ENCODE measurements around the gene CFAP99.
"Not testable (repeated sequence)": the region's sequence is repeated elsewhere in the genome, so short reads cannot be mapped to it uniquely, and the experiment has no call there.

CFAP99 gene

GRCh38 chr4:2426711-2427275, 8.0 kb downstream of the CFAP99 start:
- Histone ChIP-seq H4K20me1 (ENCODE audit: insufficient read depth) (no peaks in the 10 kb centered on the region), H3K4me1 (ENCODE audit: low read depth, poor library complexity, severe bottlenecking) (no peaks in the 10 kb centered on the region), H3K9ac (no peak overlapping the region), H3K4me3 (IDR thresholded peaks at IDR 0.05; ENCODE audit: insufficient read depth, low read depth, low read length) (no peak overlapping the region), H3K4me2 (no peak overlapping the region), H3K27me3 (ENCODE audit: insufficient read depth, low read depth) (no peaks in the 10 kb centered on the region), H3K79me2 (ENCODE audit: insufficient read depth, low read depth) (no peaks in the 10 kb centered on the region), H2AFZ (ENCODE audit: low read depth) (no peak overlapping the region), H3K36me3 (ENCODE audit: insufficient read depth) (no peaks in the 10 kb centered on the region), H3K27ac (no peak overlapping the region)
- TF ChIP-seq CTCF (conservative IDR thresholded peaks at IDR 0.05; ENCODE audit: low read depth, low read length) = no peak

- no peaks in the 10 kb centered on the region for H3K27me3 ChIP-seq (ENCODE audit: insufficient read depth, low read depth)
- H3K27ac ChIP-seq = no peak overlapping the region
- no peak overlapping the region for H3K4me3 ChIP-seq (IDR thresholded peaks at IDR 0.05; ENCODE audit: insufficient read depth, low read depth, low read length)
- no peak overlapping the region for H3K4me2 ChIP-seq
- no peak for TF ChIP-seq CTCF (conservative IDR thresholded peaks at IDR 0.05; ENCODE audit: low read depth, low read length)
- H3K9ac ChIP-seq = no peak overlapping the region
- no peak overlapping the region for H2AFZ ChIP-seq (ENCODE audit: low read depth)
- no peaks in the 10 kb centered on the region for H3K4me1 ChIP-seq (ENCODE audit: low read depth, poor library complexity, severe bottlenecking)
- no peaks in the 10 kb centered on the region for H4K20me1 ChIP-seq (ENCODE audit: insufficient read depth)
- no peaks in the 10 kb centered on the region for H3K79me2 ChIP-seq (ENCODE audit: insufficient read depth, low read depth)
- H3K36me3 ChIP-seq (ENCODE audit: insufficient read depth) = no peaks in the 10 kb centered on the region
Measured at GRCh38 chr4:2427383-2428334, 8.9 kb downstream of the CFAP99 start.

- Histone ChIP-seq H3K27me3 (ENCODE audit: insufficient read depth, low read depth) (no peaks in the 10 kb centered on the region), H2AFZ (ENCODE audit: low read depth) (no peak overlapping the region), H3K27ac (no peak overlapping the region), H3K79me2 (ENCODE audit: insufficient read depth, low read depth) (no peaks in the 10 kb centered on the region), H3K36me3 (ENCODE audit: insufficient read depth) (no peaks in the 10 kb centered on the region), H3K4me2 (no peak overlapping the region), H3K9ac (no peak overlapping the region), H4K20me1 (ENCODE audit: insufficient read depth) (no peaks in the 10 kb centered on the region), H3K4me1 (ENCODE audit: low read depth, poor library complexity, severe bottlenecking) (no peaks in the 10 kb centered on the region), H3K4me3 (IDR thresholded peaks at IDR 0.05; ENCODE audit: insufficient read depth, low read depth, low read length) (no peak overlapping the region)
- TF ChIP-seq CTCF (conservative IDR thresholded peaks at IDR 0.05; ENCODE audit: low read depth, low read length) = no peak
Measured at GRCh38 chr4:2428496-2429213, 9.9 kb downstream of the CFAP99 start.

GRCh38 chr4:2429945-2430757, 11.4 kb downstream of the CFAP99 start:
- H3K4me1 ChIP-seq (ENCODE audit: low read depth, poor library complexity, severe bottlenecking) = not testable (repeated sequence)

More at GRCh38 chr4:2429945-2430757, 11.4 kb downstream of the CFAP99 start:
- not testable (repeated sequence) for H3K79me2 ChIP-seq (ENCODE audit: insufficient read depth, low read depth); H3K9ac ChIP-seq; H4K20me1 ChIP-seq (ENCODE audit: insufficient read depth); H3K36me3 ChIP-seq (ENCODE audit: insufficient read depth); H3K27ac ChIP-seq; H3K4me3 ChIP-seq (IDR thresholded peaks at IDR 0.05; ENCODE audit: insufficient read depth, low read depth, low read length); H3K4me2 ChIP-seq; H2AFZ ChIP-seq (ENCODE audit: low read depth); H3K27me3 ChIP-seq (ENCODE audit: insufficient read depth, low read depth)
